GM18870 (cell line): Measurements from ENCODE around the gene MAN1C1.

ENCODE experiments used
- ATAC-seq: cut with Tn5 transposase; IDR thresholded peaks from one replicate; pipeline ENCODE4 v1.9.1; 2021; ENCODE audit warnings: moderate library complexity; ENCODE audit not compliant: unreplicated experiment

MAN1C1 gene

GRCh38 chr1:25675729-25676476 is 59.3 kb downstream of the MAN1C1 start:
- ATAC-seq = peak; percentile 84

- no peak for ATAC-seq
Observed at GRCh38 chr1:25676488-25676887, 59.9 kb downstream of the MAN1C1 start.

DNA sequence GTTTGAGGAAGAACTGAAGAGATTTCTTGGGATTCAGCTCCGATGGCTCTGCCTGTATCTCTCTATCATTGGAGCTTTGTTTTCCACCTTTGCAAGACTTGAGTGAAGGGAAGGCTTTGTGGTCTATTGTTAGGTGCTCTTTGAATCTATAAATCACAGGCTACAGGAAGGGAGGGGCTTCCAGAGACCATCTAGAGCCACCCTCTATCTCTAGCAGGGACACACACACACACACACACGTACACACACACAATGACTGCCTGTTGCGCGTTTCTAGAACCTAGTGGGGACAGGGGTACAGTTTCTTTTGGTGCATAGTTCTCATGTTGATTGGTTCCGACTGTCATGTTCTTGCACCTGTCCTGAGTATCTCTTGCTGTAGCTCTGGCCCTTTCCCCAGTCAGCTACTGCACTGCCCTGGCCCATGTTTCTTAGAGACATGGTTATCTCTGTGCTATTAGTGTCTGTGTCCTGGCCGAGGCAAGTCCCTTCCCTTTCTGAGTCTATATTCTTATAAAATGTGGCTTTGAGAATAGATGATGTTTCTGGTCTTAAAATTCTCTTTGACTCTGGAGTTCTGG is 60.7 kb downstream of the MAN1C1 start:
- ATAC-seq = no peak

DNA sequence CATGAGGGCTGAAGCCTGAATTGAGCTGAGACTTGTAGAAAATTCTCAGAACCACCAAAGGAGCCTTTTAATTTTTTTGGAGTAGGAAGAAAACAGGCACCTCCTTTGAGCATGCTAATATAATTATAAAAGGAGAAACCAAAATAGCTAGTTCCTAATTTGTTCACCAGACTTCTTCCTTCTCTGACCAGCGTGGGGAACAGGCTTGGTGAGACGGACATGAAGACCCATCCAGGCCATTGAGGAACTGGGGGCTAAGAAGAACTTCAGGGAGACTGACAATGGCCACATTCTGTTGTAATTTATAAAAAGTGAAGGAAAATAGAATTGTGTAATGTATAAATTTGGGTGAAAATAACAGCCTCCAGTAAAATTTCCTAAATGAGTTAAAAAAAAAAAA is 62.6 kb downstream of the MAN1C1 start:
- ATAC-seq = no peak

GRCh38 chr1:25680701-25681100 is 64.1 kb downstream of the MAN1C1 start:
- no peak for ATAC-seq

DNA sequence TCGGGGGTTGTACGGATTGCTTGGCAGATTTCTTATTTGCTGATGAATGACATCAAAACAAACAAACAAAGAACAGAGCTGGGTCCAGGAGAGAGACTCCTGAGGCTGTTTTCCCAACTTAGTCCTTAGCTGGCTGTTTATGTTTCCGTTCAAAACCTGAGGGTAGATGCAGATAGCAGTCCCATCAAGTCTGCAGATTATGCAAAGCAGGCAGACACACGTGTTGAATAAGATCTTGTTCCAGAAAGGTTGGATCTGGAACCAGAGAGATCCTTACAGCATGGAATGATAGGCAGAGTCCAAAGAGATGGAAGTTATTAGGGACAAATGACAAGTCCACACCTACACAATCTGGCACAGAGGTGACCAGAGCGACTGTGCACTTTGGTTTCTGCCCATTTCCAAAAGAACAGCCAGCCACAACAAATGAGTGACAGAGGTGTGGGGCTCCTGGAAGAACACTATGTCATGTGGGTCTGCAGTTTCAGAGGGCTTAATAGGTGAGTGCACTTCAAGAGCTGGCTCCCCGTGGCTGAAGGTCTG is 65.5 kb downstream of the MAN1C1 start:
- no peak for ATAC-seq

DNA sequence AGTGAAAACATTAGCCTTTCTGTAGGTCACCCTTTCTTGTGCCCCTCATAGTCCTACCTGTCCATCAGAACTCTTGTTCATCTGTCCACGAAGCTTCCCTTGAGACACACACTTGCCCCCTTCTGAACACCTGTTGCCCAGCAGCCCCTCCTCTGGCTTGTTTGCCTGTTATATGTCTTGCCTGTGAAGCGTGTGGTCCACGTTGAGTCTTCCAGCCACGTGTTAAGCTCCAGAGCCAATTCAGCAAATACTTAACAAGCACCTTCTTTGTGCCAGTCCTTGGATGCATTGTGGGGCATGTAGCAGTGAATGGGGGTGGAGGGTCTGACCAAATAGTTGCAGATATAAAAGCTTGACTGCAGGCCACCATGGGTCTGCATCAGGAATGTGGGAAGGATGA is 66.6 kb downstream of the MAN1C1 start:
- ATAC-seq = no peak

DNA sequence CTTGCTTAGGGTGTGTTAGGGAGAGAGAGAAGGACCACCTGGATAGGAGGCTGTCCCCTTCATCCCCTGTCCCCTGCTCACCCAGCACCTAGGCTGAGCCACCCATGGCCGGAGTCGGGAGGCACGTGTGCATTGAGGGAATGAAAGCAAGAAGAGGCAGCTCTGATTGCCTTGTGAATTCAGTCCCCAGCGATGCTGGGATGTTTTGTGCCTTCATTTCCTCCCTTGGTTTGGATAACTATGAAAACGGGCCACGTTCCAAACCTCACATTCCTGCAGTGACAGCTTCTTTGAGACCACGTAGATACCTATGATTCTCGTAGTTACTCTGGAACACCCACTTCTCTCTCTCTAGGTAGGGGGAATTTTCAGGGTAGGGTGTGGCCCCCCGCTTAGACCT is 67.1 kb downstream of the MAN1C1 start:
- no peak for ATAC-seq

DNA sequence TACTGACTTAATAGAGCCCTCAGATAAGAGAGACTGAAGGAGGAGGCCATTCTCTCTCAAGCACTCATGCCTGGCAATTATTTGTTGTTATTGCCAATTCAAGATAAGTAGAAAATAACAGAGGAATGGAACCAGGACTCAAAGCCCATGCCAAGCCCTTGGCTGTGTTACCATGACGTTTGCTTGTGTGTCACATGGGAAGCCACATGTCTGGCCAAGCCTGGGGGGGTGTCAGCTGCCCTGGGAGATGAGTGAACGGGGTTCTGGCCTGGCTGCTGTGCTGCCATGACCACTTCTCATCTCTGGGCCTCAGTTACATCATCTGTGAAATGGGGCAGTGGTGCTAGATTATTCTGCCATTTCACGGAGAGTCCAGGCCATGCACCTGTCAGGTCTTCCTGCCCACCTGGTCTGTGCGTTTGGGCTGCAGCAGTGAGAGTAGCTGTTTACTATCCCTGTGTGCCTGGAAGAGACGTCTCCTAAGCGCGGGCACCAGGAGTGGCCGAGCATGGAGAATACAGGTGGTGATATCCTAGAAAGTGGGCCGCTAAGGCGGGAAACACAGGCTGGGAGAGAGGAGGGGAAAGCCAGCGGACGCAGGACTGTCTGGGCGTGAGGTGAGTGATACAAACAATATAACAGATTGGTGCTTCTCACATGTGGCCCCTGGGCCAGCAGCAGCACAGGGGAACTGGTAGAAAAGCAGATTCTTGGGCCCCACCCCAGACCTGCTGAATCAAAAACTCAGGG is 67.8 kb downstream of the MAN1C1 start:
- ATAC-seq = no peak

- no peak for ATAC-seq
Observed at GRCh38 chr1:25685211-25685750, 68.7 kb downstream of the MAN1C1 start.

DNA sequence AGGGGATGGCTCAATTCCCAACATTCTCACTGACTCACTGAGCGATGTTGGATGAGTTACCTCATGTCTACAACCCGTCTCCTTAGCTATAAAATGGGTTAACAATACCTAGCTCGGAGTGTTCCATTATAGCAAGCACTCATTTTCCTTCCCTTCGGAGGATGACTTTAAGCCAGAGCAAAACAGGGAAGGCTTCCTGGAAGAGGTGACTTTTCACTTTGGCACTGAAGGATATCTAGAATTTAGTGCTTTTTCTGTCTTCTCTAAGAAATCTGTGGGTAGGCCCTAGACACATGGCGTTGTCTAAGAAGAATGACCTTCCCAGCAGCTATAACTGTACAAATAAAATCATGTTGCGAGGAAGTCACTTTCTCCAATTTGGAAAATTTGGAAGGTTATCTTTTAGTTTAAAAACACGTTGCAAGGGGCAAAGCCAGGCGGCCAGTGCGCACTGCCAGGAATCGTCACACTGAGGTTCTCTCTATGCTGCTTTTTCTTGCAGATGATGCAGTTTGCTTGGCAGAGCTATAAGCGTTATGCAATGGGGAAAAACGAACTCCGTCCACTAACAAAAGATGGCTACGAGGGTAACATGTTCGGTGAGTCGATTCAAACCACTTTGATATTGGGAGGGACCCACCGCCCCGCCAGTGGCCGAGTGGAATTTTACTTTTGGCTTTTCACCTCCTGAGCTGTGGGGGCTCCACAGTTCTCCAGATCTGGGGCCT is 69.5 kb downstream of the MAN1C1 start:
- ATAC-seq = no peak

GRCh38 chr1:25687221-25688017 is 70.8 kb downstream of the MAN1C1 start:
- no peak for ATAC-seq

- ATAC-seq = no peak
Observed at GRCh38 chr1:25688390-25689119, 72.0 kb downstream of the MAN1C1 start.

GRCh38 chr1:25689686-25690381 is 73.2 kb downstream of the MAN1C1 start:
- no peak for ATAC-seq

- no peak for ATAC-seq
Observed at GRCh38 chr1:25690396-25690956, 73.9 kb downstream of the MAN1C1 start.

- ATAC-seq = no peak
Observed at GRCh38 chr1:25691211-25691610, 74.6 kb downstream of the MAN1C1 start.

DNA sequence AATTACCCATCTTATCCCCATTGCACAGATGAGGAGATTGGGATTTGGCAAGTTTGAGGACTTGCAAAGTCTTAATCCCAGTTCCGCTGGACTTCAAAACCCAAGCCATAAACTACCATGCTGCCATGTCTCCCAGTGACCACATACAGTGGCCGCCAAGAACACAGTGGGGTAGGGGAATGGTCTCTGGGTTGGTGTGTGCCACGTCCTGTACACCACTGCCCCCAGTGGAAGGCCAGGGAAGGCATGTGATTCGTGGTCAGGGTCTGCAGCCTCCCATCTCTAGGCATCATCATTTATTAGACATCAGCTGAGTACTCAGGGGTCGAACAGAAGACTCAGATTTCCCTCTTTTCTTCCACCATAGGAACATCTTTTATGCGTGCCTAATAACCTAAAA is 76.0 kb downstream of the MAN1C1 start:
- ATAC-seq = no peak

DNA sequence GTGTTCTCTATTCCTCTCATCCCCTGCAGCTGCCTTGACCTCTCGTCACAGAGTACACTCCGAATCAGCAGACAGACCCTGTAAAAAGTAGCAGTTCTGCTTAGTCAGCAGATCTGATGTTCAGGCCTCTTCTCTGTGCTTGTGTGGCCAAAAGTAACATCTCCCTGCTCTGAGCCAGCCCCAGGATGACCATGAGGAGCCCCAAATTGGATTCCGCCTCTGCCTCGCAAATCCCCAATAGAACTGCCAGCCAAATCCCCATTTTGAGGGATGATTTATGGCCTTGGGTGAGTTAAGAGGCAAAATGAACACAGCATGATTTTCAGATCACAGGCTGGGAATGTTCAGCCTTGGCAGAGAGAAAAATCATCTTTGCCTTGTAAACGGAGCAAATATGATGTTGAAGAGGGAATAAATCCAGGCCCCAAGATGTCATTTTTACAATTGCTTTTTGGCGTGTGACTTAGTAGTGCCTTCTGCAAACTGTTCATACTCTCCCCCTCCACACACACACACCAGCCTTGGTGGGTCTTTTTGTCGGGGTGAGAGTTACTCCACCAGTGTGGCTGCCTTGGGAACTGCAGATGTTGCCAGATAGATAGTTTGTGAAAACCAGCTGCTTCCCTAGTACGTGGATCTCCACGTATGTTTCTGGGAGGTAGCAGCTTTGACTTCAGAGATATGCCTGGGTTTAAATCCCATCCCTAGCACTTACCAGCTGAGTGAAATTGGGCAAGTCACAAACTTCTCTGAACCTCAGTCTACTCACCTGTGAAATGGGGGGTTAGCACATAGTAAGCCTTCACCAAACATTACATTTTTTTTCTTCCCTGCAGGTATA is 77.8 kb downstream of the MAN1C1 start:
- ATAC-seq = no peak
